ENCODE results near the gene ZC3H13.

Gene ZC3H13

GRCh38 chr13:45943965-45944364, 108.6 kb downstream of the ZC3H13 start:
- Histone ChIP-seq H3K4me1 (ENCODE audit: control insufficient read depth, low read length) (no peaks in the 10 kb centered on the region), H3F3A (ENCODE audit: control insufficient read depth, insufficient read depth) (no peaks in the 10 kb centered on the region), H3K9me2 (replicated peaks; ENCODE audit: control insufficient read depth, low read length) (no peaks in the 10 kb centered on the region), H3K27me3 (ENCODE audit: control insufficient read depth, low read length) (0 out of 2 replicates have a peak, but pooled peaks cover 3% of the 10 kb centered on the region), H3K9me3 (ENCODE audit: control insufficient read depth, insufficient read depth, low read length) (no peaks in the 10 kb centered on the region), H3K4me3 (ENCODE audit: low read length) (no peak overlapping the region), H4K20me1 (ENCODE audit: control insufficient read depth, insufficient read depth, low read depth, low read length) (no peaks in the 10 kb centered on the region), H3K4me2 (ENCODE audit: low read length) (no peak overlapping the region), H3K79me2 (ENCODE audit: control insufficient read depth, low read length) (no peaks in the 10 kb centered on the region), H3K27ac (ENCODE audit: low read depth, low read length) (no peak overlapping the region), H3K36me3 (ENCODE audit: control insufficient read depth, low read length) (no peaks in the 10 kb centered on the region)
- TF ChIP-seq, protein P1, sequence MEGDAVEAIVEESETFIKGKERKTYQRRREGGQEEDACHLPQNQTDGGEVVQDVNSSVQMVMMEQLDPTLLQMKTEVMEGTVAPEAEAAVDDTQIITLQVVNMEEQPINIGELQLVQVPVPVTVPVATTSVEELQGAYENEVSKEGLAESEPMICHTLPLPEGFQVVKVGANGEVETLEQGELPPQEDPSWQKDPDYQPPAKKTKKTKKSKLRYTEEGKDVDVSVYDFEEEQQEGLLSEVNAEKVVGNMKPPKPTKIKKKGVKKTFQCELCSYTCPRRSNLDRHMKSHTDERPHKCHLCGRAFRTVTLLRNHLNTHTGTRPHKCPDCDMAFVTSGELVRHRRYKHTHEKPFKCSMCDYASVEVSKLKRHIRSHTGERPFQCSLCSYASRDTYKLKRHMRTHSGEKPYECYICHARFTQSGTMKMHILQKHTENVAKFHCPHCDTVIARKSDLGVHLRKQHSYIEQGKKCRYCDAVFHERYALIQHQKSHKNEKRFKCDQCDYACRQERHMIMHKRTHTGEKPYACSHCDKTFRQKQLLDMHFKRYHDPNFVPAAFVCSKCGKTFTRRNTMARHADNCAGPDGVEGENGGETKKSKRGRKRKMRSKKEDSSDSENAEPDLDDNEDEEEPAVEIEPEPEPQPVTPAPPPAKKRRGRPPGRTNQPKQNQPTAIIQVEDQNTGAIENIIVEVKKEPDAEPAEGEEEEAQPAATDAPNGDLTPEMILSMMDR (IDR thresholded peaks at IDR 0.05; ENCODE audit: low read depth, low read length, poor library complexity, severe bottlenecking): no peak
- no peak for TF ChIP-seq EZH2phosphoT487 (IDR thresholded peaks at IDR 0.05; ENCODE audit: borderline replicate concordance, low read length)

DNA sequence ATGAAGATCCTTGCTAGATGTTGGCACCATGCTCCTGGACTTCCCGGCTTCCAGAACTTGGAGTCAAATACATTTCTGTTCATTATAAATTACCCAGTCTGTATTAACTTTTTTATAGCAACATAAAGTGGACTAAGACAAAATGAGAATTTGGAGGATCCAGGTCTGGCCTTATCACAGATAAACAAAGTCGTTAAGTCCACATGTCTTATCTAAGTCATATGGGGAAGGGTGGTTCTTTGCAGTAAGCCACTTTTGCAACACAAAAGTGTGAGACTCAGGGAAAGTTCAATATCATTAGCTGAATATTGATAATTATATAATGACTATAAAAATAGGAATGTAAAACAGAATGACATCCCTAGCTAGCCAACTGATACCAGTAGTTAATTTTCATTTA, 109.4 kb downstream of the ZC3H13 start:
- Histone ChIP-seq H3K4me2 (ENCODE audit: low read length) (no peak overlapping the region), H3K27me3 (ENCODE audit: control insufficient read depth, low read length) (0 out of 2 replicates have a peak, but pooled peaks cover 3% of the 10 kb centered on the region), H3K79me2 (ENCODE audit: control insufficient read depth, low read length) (no peaks in the 10 kb centered on the region), H3K9me3 (ENCODE audit: control insufficient read depth, insufficient read depth, low read length) (no peaks in the 10 kb centered on the region), H3K4me1 (ENCODE audit: control insufficient read depth, low read length) (no peaks in the 10 kb centered on the region), H4K20me1 (ENCODE audit: control insufficient read depth, insufficient read depth, low read depth, low read length) (no peaks in the 10 kb centered on the region), H3K36me3 (ENCODE audit: control insufficient read depth, low read length) (no peaks in the 10 kb centered on the region), H3F3A (ENCODE audit: control insufficient read depth, insufficient read depth) (no peaks in the 10 kb centered on the region), H3K9me2 (replicated peaks; ENCODE audit: control insufficient read depth, low read length) (no peaks in the 10 kb centered on the region), H3K27ac (ENCODE audit: low read depth, low read length) (no peak overlapping the region), H3K4me3 (ENCODE audit: low read length) (no peak overlapping the region)
- no peak for TF ChIP-seq EZH2phosphoT487 (IDR thresholded peaks at IDR 0.05; ENCODE audit: borderline replicate concordance, low read length)
- TF ChIP-seq, protein P1 (IDR thresholded peaks at IDR 0.05; ENCODE audit: low read depth, low read length, poor library complexity, severe bottlenecking): no peak

GRCh38 chr13:45941261-45941660, 111.3 kb downstream of the ZC3H13 start:
- no peak for TF ChIP-seq EZH2phosphoT487 (IDR thresholded peaks at IDR 0.05; ENCODE audit: borderline replicate concordance, low read length)
- TF ChIP-seq, protein P1 (IDR thresholded peaks at IDR 0.05; ENCODE audit: low read depth, low read length, poor library complexity, severe bottlenecking): no peak
- Histone ChIP-seq H3K9me2 (replicated peaks; ENCODE audit: control insufficient read depth, low read length) (no peaks in the 10 kb centered on the region), H3K4me1 (ENCODE audit: control insufficient read depth, low read length) (no peaks in the 10 kb centered on the region)

More at GRCh38 chr13:45941261-45941660, 111.3 kb downstream of the ZC3H13 start:
- no peaks in the 10 kb centered on the region for H3K9me3 ChIP-seq (ENCODE audit: control insufficient read depth, insufficient read depth, low read length)
- no peaks in the 10 kb centered on the region for H3K36me3 ChIP-seq (ENCODE audit: control insufficient read depth, low read length)
- H3K27me3 ChIP-seq (ENCODE audit: control insufficient read depth, low read length): 0 out of 2 replicates have a peak, but pooled peaks cover 3% of the 10 kb centered on the region
- no peaks in the 10 kb centered on the region for H3F3A ChIP-seq (ENCODE audit: control insufficient read depth, insufficient read depth)
- H3K79me2 ChIP-seq (ENCODE audit: control insufficient read depth, low read length): no peaks in the 10 kb centered on the region
- no peak overlapping the region for H3K27ac ChIP-seq (ENCODE audit: low read depth, low read length)
- no peaks in the 10 kb centered on the region for H4K20me1 ChIP-seq (ENCODE audit: control insufficient read depth, insufficient read depth, low read depth, low read length)
- H3K4me2 ChIP-seq (ENCODE audit: low read length): no peak overlapping the region
- H3K4me3 ChIP-seq (ENCODE audit: low read length): no peak overlapping the region

Measured in DOHH2 (cell line).